Body of pancreas (tissue), 4 donors: Measurements from ENCODE around the gene CDK11B. TPM values are rescaled to one million over a fixed set of nuclear protein-coding genes. Genes with fewer than 3 reads are reported as not detected.

Source experiments
- ATAC-seq: fragments of 150-250 bp; one replicate; pipeline ENCODE4 v1.9.1; 2016
- DNase-seq, 4 donors: peaks; one replicate each; pipeline ENCODE4 v3.0.0-alpha.2; 2019
- H3K27ac ChIP-seq, 4 donors: fragments of 200-600 bp; sonication (generic); 1 replicate in 3 of 4; 2 replicates in 1 of 4; pipeline versions ENCODE4 v1.5.1 to v1.6.1; 2016 to 2019; ENCODE audit warnings: mild to moderate bottlenecking in 1 of 4, mixed read lengths in 1 of 4, moderate library complexity in 1 of 4
- H3K27me3 ChIP-seq, 2 donors: fragments of 200-600 bp; sonication (generic); one replicate each; pipeline ENCODE4 v1.6.0; 2016; ENCODE audit warnings: mild to moderate bottlenecking in 1 of 2
- H3K36me3 ChIP-seq, 2 donors: fragments of 200-600 bp; sonication (generic); replicated peaks in 1 of 2; 2 replicates each; pipeline ENCODE4 v1.5.1; 2016; ENCODE audit warnings: low read depth in 2 of 2; ENCODE audit not compliant: insufficient read depth in 1 of 2
- H3K4me1 ChIP-seq: fragments of 200-600 bp; sonication (generic); one replicate; pipeline ENCODE4 v1.6.0; 2016
- H3K4me3 ChIP-seq, 2 donors: fragments of 200-600 bp; sonication (generic); 1 replicate in 1 of 2; 2 replicates in 1 of 2; pipeline ENCODE4 v1.5.1; 2016 to 2019
- H3K9me3 ChIP-seq, 3 donors: fragments of 200-600 bp; sonication (generic); 1 replicate in 2 of 3; 2 replicates in 1 of 3; pipeline ENCODE4 v1.5.1; 2016
- POLR2A ChIP-seq, 3 donors: fragments of 450-650 bp; IDR thresholded peaks; one replicate each; pipeline ENCODE4 v1.6.1; 2016; ENCODE audit warnings: antibody characterized with exemption in 3 of 3, mild to moderate bottlenecking in 2 of 3
- WGBS, 2 donors: methylation state at CpG; one replicate each; pipeline ENCODE4 v1.1.5; 2017; 5-methylcytosine and 5-hydroxymethylcytosine counted together
- intact Hi-C: fragments of 100-400 bp; cut with DNase I; formaldehyde crosslinking; loops from one replicate; pipeline ENCODE4 v1.15.1; 2023
- total RNA-seq, 2 donors: library from RNA; depleted of rRNA; stranded (reverse); fragments of >200 nt; gene quantifications; one replicate each; pipeline ENCODE4 v1.1.0, GENCODE V29; 2016
- TF ChIP-seq, protein P1 (sequence below), 7 experiments: fragments of 450-650 bp in 4 of 7; fragments of 200-600 bp in 3 of 7; sonication (generic) in 3 of 7; IDR thresholded peaks; one replicate each; pipeline ENCODE4 v1.5.1; 2016 to 2019; ENCODE audit warnings: antibody characterized with exemption in 7 of 7

The CDK11B gene
- total RNA-seq, 2 donors from 2014 or later = 14.5 to 45.5 TPM

DNA sequence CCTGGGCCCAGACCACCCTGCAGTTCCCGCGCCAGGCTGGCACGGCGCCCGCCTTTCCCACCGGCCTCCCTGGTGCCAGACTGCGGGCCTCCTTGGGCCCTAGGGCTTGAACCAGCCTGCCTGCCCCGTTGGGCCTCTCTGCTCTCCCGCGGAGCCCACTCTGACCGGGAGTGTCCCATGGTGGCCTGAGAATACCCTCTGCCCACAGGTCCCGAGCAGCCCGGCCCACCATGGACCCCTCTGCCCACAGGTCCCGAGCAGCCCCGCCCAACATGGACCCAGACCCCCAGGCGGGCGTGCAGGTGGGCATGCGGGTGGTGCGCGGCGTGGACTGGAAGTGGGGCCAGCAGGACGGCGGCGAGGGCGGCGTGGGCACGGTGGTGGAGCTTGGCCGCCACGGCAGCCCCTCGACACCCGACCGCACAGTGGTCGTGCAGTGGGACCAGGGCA is 35.6 kb downstream of the CDK11B start:
- no peak for DNase-seq
- intact Hi-C loops = no loop called here
- no peaks in the 10 kb centered on the region for H3K36me3 ChIP-seq
- ATAC-seq = no peak
- no peaks in the 10 kb centered on the region for H3K9me3 ChIP-seq
- H3K27me3 ChIP-seq = no peaks in the 10 kb centered on the region
- TF ChIP-seq, protein P1, sequence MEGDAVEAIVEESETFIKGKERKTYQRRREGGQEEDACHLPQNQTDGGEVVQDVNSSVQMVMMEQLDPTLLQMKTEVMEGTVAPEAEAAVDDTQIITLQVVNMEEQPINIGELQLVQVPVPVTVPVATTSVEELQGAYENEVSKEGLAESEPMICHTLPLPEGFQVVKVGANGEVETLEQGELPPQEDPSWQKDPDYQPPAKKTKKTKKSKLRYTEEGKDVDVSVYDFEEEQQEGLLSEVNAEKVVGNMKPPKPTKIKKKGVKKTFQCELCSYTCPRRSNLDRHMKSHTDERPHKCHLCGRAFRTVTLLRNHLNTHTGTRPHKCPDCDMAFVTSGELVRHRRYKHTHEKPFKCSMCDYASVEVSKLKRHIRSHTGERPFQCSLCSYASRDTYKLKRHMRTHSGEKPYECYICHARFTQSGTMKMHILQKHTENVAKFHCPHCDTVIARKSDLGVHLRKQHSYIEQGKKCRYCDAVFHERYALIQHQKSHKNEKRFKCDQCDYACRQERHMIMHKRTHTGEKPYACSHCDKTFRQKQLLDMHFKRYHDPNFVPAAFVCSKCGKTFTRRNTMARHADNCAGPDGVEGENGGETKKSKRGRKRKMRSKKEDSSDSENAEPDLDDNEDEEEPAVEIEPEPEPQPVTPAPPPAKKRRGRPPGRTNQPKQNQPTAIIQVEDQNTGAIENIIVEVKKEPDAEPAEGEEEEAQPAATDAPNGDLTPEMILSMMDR (IDR thresholded peaks at IDR 0.05) = no peak
- TF ChIP-seq POLR2A (IDR thresholded peaks at IDR 0.05) = no peak
- 92 to 97% methylated on average over 23 to 33 of the region's 33 CpGs for WGBS, 2 donors
- H3K4me1 ChIP-seq = no peaks in the 10 kb centered on the region
- H3K27ac ChIP-seq = no peak overlapping the region
- H3K4me3 ChIP-seq = no peak overlapping the region

DNA sequence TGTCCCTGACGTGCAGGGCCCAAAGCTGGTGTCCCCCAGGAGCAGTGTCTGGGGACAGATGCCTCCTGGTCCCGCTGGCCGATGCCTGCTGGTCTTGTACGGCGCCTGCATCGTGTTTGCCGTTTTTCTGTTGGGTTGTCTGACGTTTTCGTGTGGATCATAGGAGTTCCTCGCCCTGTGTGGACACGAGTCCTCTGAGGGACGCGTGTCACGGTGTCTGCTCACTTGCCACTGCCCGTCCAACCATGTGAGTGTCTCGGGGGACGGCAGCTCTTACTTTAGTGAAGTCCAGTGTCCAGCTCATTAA is 36.1 kb downstream of the CDK11B start:
- Histone ChIP-seq H3K36me3 (no peaks in the 10 kb centered on the region), H3K27me3 (no peaks in the 10 kb centered on the region), H3K27ac (no peak overlapping the region), H3K4me3 (no peak overlapping the region), H3K4me1 (no peaks in the 10 kb centered on the region), H3K9me3 (no peaks in the 10 kb centered on the region)
- TF ChIP-seq POLR2A (IDR thresholded peaks at IDR 0.05) = no peak
- TF ChIP-seq, protein P1 (IDR thresholded peaks at IDR 0.05) = no peak
- ATAC-seq = no peak
- DNase-seq = no peak
- intact Hi-C loops = no loop called here
- 92 to 93% methylated on average over 16 to 17 of the region's 17 CpGs for WGBS, 2 donors

DNA sequence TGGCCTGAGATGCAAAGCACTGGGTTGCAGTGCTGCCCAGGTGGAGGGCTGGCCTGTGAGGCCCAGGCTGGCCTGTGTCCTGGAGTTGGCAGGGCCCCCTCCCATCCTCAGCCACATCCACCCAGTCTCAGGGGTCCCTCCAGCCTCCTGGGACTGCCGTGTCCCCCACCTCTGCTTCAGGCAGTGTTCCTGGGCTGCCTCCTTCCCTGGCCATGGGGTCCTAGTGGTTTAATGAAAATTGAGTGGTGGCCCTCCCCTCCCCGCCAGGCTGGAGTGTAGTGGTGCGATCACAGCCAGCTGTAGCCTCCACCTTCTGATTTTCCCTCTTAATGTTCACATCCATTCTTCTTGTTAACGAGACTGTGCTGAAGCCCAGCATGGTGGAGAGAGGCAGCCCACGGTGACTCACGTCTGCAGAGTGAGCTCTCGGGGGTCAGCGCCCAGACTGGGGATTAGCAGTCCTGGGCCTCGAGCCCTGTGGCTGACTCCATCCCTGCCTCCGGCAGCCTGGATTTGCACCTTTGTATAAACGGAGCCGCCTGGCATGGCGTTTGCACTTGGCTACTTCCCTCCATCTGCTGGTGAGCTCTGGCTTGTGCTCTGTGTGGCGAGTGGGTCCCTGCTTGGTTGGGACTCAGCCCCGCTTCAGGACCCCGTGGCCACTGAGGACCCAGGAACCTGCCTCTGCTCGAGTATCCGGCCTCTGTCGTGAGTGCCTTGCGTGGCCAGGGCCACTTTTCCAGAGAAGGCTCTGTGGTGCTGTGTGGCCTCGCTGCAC is 36.6 kb downstream of the CDK11B start:
- H3K36me3 ChIP-seq = no peaks in the 10 kb centered on the region
- ATAC-seq = no peak
- H3K4me3 ChIP-seq = no peak overlapping the region
- intact Hi-C loops = no loop called here
- H3K9me3 ChIP-seq = no peaks in the 10 kb centered on the region
- no peak overlapping the region for H3K27ac ChIP-seq
- H3K27me3 ChIP-seq = no peaks in the 10 kb centered on the region
- 86% methylated on average over 4 to 21 of the region's 21 CpGs for WGBS, 2 donors
- no peak for DNase-seq
- no peak for TF ChIP-seq POLR2A (IDR thresholded peaks at IDR 0.05)
- TF ChIP-seq, protein P1 (IDR thresholded peaks at IDR 0.05) = no peak
- peaks cover 4% of the 10 kb centered on the region for H3K4me1 ChIP-seq

DNA sequence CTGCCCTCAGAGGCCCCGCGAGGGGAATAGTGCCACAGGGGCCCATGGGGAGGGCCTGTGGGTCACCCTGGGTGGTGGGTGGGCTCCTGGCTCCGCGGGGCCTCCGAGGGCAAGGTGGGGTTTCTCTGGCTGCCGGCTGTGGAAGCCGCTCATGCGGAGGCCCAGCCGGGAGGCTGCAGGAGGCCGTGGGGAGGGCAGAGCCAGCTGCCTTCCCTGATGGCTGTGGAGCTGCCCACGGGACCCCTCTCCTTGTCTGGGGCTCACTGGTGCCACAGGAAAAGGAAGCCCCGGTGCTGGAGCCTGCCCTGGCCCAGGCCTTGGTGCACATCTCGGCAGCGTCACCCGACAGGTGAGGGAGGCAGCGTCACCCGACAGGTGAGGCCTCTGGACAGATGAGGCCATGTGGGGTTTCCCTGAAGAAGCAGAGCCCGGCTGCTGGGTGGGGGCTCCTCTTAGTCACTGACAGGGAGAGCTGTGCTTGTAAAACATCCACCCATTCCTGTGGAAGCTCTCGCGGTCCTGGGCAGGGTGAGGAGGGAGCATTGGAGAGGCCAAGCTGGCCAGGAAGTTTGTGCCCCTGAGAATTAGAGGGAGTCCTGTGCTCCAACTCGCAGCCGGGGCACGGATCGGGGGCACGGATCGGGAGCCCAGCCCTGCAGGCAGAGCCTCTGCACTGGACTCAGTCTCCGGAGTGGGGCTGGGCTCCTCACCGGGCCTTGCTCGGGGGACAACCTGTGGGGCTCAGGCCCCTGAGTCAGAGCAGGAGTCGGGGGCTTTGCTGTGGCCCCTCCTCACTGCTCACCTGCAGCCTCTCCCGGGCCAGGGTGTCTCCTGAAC is 37.4 kb downstream of the CDK11B start:
- intact Hi-C loops = no loop called here

More for the DNA sequence above, 37.4 kb downstream of the CDK11B start:
- H3K27me3 ChIP-seq = no peaks in the 10 kb centered on the region
- no peak for ATAC-seq
- WGBS, 2 donors = 89% methylated on average over 25 of the region's 31 CpGs; no CpG with 5 or more reads in 1 of the 2 donors
- TF ChIP-seq POLR2A (IDR thresholded peaks at IDR 0.05) = no peak
- TF ChIP-seq, protein P1 (IDR thresholded peaks at IDR 0.05) = no peak
- no peak for DNase-seq
- no peak overlapping the region for H3K4me3 ChIP-seq
- H3K27ac ChIP-seq = no peak overlapping the region
- H3K36me3 ChIP-seq = no peaks in the 10 kb centered on the region
- H3K9me3 ChIP-seq = no peaks in the 10 kb centered on the region
- H3K4me1 ChIP-seq = peaks cover 12% of the 10 kb centered on the region
